C4-2B (cell line): Measurements from ENCODE around the gene CADM1.

Source experiments
- ZFX ChIP-seq: fragments of 450-650 bp; IDR thresholded peaks from 2 replicates; pipeline ENCODE4 v1.6.1; 2017
- TF ChIP-seq, protein P1 (sequence below): fragments of 450-650 bp; conservative IDR thresholded peaks from 2 replicates; pipeline ENCODE4 v1.5.1; 2017; ENCODE audit warnings: mild to moderate bottlenecking

DNA sequence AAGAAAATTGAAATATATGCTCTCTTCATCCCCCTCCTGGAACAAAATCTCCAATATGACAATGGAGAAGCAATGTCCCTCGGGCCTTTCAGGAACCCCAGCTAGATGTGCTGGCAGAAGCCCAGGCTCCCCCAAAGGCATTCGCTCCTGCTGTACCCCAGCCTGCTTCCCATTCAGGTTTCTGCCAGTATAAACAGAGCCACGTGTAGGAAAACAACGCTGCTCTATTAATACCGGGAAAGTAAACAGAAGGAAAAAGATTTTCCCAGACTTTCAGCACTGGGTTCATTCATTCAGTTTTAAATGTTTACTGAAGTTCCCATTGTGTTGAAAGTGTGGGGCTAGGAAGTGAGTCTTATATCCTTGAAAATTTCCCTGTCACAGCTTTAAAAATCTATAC, 147.1 kb downstream of the CADM1 start:
- TF ChIP-seq, protein P1, sequence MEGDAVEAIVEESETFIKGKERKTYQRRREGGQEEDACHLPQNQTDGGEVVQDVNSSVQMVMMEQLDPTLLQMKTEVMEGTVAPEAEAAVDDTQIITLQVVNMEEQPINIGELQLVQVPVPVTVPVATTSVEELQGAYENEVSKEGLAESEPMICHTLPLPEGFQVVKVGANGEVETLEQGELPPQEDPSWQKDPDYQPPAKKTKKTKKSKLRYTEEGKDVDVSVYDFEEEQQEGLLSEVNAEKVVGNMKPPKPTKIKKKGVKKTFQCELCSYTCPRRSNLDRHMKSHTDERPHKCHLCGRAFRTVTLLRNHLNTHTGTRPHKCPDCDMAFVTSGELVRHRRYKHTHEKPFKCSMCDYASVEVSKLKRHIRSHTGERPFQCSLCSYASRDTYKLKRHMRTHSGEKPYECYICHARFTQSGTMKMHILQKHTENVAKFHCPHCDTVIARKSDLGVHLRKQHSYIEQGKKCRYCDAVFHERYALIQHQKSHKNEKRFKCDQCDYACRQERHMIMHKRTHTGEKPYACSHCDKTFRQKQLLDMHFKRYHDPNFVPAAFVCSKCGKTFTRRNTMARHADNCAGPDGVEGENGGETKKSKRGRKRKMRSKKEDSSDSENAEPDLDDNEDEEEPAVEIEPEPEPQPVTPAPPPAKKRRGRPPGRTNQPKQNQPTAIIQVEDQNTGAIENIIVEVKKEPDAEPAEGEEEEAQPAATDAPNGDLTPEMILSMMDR, result no peak
- no peak for TF ChIP-seq ZFX
